GM18499 (cell line): ENCODE data around the gene INPP4B.
"Not testable (repeated sequence)": the region's sequence is repeated elsewhere in the genome, so short reads cannot be mapped to it uniquely, and the experiment has no call there.

ENCODE experiments used
- ATAC-seq: cut with Tn5 transposase; IDR thresholded peaks from one replicate; pipeline ENCODE4 v1.9.1; 2021; ENCODE audit warnings: moderate number of reproducible peaks; ENCODE audit not compliant: insufficient read depth, unreplicated experiment

INPP4B gene

DNA sequence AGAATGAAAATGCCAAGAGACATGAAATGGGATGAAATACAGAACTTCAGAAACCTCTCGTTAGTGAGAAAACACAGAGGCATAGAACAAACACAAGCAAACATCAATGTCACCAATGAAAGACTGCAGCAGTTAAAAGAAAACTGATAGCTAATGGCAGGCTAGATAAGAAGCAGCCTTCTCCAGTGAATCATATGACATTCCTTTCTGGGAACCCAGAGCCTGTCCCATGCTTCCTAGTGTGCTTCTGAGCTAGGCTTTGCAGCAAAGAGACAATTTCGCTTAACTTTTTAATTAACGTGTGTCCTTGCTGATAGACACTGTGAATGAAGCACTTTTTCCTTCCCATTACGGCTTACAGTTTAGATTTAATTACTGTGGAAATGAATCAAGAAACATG is 765.1 kb downstream of the INPP4B start:
- no peak for ATAC-seq

DNA sequence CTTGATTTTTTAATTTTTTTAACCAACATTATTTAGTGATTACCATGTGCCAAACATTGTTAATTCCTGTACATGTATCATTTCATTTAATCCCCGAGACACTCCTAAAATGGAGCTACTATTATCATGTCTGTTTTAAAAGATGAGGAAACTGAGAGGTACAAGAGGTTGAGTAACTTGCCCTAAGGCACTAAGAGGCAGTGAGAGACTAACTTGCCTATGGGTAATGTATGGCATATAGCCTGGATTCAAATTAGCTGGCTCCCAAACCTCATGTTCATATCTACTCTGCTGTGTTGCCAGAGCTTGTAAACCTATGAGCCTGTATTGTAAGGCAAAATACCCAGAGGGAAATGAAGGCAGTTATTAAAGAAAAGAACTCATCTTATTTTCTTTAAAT is 766.1 kb downstream of the INPP4B start:
- ATAC-seq, result no peak

DNA sequence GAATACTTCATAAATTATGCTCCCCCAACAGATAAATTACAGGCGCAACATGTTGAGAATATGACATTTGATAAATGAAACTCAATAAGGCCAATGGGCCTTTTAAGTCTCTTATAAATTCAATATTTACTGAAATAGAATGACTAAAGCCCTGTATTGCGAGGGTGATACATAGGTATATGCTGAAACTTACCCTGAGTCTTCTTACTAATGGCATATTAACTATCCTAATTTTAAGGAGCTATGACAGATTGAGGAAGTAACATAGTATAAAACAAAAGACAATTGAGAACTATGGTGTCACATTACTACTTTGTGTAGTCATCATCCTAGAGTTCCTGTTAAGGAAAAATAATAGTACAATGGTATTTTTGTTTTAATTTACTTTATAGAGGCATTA is 769.1 kb downstream of the INPP4B start:
- ATAC-seq, result no peak

DNA sequence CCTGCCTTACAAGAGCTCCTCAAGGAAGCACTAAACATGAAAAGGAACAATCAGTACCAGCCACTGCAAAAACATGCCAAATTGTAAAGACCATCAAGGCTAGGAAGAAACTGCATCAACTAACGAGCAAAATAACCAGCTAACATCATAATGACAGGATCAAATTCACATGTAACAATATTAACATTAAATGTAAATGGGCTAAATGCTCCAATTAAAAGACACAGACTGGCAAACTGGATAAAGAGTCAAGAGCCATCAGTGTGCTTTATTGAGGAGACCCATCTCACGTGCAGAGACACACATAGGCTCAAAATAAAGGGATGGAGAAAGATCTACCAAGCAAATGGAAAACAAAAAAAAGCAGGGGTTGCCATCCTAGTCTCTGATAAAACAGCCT is 777.8 kb downstream of the INPP4B start:
- not testable (repeated sequence) for ATAC-seq

DNA sequence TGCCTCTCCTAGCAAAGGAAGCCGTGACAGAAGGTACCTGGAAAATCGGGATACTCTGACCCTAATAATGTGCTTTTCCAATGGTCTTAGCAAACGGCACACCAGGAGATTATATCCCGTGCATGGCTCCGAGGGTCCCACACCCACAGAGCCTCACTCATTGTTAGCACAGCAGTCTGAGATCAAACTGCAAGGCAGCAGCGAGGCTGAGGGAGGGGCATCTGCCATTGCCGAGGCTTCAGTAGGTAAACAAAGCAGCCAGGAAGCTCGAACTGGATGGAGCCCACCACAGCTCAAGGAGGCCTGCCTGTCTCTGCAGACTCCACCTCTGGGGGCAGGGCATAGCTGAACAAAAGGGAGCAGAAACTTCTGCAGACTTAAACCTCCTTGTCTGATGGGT is 779.5 kb downstream of the INPP4B start:
- ATAC-seq, result not testable (repeated sequence)

DNA sequence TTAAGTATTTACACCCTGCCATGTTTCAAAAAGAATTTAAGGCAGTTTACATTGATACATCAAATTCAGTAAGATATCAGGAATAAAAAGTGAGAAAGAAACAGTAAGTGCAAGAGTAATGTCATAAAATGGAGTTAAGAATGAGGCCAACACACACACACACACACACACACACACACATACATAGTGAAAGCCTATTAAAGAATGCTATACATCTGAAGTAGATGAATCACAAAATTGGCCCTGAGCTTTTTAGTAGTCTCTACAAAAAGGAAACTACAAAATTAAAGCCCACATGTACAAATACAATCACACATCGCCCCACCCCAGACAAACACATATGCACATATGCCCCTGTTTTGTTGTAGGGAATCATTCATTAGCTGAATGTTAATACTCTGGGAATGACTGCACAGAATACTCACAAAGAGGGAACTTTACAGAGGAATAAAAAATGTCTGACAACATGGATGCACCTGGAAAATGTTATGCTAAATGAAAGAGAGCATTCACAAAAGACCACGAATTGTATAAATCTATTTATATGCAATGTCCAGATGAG is 780.9 kb downstream of the INPP4B start:
- no peak for ATAC-seq

DNA sequence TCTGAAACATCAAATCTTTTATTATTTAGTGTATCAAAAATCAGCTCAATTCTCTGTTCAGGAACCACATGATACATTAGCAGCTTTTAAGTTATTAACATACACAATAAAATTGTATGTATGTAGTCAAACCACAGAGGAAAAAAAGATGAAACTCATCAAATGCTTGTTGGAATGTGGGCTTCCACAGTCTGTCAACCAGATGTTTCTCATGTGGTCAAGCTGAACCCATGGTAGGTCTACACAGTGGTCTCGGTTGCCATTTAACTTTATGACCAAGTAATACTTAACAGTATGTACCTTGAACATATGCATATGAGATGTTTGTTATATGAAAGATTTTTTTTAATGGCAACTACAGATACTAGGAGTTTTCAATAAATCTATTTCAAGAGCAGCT is 781.9 kb downstream of the INPP4B start:
- ATAC-seq, result no peak

DNA sequence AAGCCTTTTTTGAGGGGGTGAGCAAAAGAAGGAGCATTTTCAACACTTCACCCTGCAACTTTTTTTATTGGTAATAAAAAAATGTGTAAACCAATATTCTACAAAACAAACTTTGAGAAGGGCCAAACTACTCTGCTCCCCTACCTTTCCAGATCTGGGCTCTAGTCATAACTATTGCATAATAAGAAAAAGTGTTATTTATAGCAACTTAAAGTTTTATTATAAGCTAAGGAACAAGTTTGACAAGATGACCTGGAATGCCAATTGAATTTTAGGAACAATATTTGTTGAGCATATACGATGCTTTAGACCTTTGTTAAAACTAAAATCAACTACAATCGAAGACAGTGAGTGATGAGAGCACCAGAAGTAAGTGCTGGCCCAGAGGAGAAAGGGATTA is 800.1 kb downstream of the INPP4B start:
- no peak for ATAC-seq

DNA sequence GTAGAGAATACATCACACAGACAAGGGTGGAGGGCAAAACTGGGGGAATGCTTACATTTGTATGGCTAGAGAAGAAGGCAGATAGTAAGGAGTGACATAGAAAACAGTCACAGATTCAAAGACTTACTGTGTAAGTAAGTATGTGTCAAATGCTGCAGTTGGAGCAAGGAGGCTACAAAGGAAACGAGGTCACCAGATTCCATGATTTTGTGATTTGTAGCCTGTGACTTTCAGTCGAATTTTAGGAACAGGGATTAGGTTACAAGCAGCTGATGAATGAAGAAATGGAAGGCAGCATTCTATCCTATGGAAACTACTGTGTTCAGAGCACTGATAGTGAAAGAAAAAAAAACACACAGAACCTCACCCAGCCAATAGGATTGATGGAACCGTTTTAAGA is 801.8 kb downstream of the INPP4B start:
- ATAC-seq, result no peak

DNA sequence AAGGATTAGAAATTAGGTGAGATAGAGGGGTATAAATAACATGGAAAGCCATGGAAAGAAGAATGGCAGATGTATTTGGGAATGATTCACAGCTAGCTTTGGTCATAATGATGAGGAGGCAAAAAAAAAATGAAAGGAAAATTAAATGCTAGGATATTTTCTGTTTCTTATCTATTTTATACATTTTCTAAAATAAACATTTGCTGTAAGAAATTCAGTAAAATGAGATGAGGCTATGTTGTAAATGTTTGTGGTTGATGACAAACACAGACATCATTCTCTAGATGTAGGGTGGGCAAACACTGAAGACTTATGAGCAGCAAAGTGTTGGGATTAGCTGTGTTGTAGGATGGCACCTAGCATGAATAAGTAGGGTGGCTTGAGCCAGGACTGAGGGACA is 802.6 kb downstream of the INPP4B start:
- ATAC-seq, result no peak

DNA sequence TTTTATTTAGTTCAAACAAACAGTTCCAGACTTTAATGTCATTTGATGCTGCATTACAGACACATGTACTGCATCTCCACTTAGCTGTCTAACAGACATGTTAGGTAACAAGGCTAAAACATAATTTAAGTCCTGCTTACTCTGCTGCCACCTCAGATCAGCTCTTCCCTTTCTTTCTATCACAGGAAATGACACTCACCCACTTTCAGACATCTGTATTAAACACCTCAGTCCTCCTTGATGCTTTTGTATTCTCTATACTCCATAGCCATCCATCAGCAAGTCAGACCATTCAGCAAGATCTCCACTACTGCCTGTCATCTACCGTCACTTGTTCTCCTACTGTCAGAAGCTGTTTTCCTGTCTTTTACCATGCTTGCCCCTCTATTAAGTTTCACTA is 804.3 kb downstream of the INPP4B start:
- no peak for ATAC-seq

DNA sequence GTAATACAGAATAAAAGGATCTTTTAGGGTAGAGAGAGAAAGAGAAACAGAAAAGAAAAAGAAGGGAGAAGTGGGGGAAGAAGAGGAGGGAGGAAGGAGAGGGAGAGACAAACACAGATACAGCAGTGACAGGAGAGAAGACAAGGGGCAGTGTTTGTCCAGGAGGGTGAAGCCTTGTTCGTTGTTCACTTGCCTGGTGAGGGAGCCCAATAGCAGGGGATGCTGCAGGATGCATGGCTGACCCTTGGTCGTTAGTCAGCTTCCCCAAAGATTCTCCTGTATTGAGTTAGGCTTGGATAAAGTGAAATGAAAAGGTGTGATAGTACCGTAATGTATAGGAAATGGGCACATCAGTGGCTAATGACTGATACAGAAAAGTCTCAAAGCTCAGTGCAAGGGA is 806.1 kb downstream of the INPP4B start:
- ATAC-seq, result no peak

DNA sequence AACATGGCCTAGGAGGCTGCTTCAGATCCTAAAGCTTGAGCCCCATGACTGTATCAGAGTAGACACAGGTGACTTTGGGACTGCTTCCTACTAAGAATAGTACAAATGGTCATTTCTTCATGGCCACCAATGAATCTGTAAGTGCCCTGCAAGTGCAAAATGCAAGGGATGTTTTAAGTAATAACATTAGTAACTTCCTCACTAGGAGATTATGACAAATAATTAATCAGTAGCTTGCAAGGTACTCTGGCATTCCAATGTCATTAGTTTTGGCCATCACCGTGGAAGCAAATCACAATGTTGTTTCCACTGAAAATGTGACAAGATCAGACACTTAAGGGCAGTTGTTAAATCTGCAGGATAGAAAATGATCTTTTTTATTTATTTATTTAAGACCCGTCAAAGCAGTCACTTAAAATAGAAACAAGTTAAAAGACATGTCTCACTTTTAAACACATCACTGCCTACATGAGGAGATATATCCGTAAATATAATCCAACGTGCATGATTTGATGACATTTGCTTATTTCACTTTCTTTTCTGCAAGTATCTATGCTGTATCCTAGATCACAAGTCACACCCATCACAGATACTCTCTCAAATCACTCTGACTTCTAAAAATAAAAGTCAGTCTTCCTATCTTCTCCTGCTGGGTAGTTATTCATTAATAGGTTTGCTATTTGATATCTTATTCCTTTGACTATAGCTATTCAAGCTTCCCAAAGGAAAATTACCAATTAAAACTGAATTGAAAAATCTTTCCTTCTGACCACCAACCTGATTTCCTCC is 809.1 kb downstream of the INPP4B start:
- no peak for ATAC-seq

DNA sequence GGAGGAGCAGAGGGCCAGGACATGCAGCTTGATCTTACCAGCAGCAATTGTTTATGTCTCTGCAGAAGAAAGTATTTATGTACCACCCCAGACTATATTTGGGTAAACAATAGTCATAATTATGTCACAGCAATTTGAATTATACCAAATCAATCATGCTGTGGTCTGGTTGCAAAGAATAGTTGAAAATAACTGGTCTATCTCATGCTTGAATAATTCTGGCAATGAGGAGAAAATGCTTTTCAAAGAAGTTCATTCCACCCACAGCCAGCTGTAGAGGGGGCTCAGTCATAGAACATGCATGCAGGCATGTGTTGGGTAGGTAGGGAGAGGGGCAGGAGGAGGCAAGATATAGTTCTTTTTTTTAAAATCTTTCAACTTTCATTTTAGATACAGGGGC is 810.5 kb downstream of the INPP4B start:
- no peak for ATAC-seq

DNA sequence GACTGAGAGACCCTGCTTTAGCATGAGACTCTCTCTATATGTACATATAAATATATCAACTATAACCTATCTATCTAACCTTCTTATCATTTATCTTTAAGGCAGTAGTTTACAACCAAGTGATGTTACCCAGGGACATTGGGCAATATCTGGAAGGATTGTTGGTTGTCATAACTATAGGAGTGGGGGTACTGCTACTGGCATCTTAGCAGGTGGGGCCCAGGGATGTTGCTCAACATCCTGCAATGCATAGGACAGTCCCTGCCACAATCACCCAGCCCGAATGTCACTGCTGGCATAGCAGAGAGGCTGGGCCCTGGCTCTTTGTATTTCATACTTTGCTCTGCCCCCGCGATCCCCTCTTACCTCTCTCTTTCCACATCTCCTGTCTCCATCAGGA is 812.0 kb downstream of the INPP4B start:
- ATAC-seq, result no peak

DNA sequence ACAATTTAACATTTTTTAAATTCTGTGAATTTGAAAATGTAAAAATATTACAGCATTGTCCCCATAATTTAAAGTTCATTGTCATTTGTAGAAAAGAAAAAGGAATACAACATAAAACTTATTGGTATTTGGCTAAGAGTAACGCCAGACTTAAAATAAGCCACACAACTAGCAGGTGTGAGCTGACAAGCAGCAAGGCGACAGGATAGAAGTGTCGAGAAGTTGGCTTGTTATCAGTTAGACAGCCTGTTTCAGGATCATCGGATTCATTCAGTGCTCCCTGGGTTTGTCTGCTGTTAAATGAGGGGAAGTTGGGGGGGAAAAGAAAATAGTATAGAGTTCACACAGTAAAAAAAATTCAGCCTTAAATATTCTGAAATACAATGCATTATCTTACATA is 816.1 kb downstream of the INPP4B start:
- no peak for ATAC-seq

DNA sequence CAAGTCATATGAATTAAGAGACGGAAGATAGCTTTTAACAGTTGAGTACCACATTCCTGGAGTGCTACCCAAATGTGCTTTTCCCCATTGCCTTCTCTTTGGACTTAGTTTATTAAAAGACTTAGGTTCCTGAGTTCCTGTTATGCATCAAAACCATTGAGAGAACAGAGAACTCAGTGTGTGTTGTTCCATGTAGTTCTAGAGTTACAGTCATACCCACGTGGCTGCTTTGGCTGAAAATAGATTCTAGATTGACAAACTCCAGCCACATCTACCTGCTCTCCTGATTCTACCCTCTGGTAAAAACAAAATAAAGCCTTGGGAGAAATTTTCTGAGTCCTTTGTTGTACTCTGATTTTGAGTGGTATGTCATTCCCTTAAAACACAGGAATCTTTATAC is 824.3 kb downstream of the INPP4B start:
- ATAC-seq, result no peak

DNA sequence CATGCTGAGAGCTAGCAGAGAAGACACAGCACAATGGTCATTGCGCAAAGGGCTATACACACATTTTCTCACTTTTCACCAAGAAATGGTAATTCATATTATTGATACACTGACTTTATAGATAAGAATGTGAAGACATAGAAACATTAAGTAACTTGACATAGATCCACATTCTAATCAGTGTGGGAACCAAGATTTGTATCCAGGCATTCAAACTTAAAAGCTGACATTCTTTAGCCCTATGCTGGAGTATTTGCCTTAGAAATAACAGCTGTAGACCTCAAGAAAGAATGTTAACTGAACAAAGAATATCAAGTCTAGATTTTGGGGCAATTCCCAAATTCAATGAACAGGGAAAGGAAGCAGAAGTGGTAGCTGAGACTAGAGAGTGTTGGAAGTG is 824.9 kb downstream of the INPP4B start:
- no peak for ATAC-seq

DNA sequence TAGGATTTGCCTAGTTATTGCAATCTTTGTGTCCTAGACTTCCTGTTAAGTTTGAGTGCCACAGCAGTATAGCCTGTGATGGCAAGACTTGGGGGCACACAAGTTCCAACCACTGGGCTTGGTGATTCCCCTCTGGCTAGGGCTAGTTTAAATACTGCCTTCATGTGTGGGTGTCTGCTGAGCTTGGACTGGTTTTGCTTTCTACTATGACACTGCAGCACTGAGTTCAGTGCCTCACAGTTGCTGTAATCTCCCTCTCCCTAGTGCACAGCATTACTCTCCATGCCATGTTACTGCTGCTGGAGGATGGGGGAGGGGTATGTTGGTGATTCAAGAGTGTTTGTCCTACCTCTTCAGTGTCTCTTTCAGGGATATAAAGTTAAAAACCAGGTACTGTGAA is 830.1 kb downstream of the INPP4B start:
- no peak for ATAC-seq

DNA sequence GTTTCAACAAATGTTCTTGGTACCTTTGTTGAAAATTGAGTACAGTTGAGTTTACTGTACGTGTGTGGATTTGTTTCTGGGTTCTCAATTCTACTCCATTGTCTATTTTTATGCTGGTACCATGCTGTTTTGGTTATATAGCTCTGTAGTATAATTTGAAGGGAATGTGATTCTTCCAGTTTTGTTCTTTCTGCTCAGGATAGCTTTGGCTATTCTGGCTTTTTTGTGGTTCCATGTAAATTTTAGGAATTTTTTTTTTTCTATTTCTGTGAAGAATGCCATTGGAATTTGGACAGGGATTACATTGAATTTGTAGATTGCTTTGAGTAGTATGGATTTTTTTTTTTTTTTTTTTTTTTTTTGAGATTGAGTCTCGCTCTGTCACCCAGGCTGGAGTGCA is 836.4 kb downstream of the INPP4B start:
- no peak for ATAC-seq

DNA sequence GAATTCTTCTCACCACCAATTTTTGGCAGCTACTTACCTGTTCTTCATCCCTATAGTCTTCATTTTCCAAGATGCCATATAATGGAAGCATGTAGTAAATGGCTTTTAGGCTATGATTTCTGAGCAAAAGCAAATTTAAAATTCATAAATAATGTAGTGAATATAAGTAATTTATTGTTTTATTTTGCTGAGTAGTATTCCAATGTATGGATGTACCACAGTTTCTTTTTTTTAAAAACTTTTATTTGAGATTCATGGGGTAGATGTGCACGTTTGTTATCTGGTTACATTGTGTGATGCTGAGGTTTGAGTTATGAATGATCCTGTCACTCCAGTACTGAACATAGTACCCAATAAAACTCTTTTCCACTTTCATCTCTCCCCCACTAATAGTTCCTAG is 840.6 kb downstream of the INPP4B start:
- ATAC-seq, result no peak

DNA sequence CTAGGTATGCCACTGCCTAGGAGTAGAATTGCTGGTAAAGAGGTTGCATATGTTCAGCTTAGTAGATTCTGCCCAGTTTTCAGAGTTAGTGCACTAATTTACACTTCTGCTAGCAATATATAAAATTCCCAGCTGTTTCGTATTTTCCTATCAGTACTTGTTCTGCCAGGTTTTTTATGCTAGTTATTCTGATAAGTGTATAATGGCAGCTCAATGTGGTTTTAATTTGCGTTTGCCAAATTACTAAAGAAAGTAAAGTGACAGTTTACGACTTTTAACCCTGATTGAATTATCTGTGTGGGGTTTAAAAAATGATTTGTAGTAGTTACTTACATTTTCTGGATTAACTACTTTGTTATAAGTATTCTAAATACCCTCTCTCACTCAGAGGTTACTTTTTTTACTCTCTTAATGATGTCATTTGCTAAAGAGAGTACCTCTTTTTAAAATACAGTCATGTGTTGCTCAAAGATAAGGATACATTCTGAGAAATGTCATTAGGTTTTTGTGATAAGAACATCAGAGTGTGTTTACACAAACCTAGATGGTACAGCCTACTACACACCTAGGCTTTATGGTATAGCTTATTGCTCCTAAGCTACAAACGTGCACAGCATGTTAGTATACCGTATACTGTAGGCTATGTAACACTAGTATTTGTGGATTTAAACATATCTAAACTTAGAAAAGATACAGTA is 846.5 kb downstream of the INPP4B start:
- ATAC-seq, result no peak
